Astrocyte (in vitro differentiated cells and primary cell): Measurements from ENCODE around the gene PCP4L1. TPM values are rescaled to one million over a fixed set of nuclear protein-coding genes. Genes with fewer than 3 reads are reported as not detected.

Experiments
- DNase-seq: peaks from one replicate; pipeline ENCODE4 v3.0.0-alpha.2; 2010; ENCODE audit warnings: low read depth
- FAIRE-seq: peaks from 2 replicates; lab custom pipeline; 2011; peaks lifted over from hg19 to GRCh38; lab: Jason Lieb, UNC
- H2AFZ ChIP-seq: 2 replicates; pipeline ENCODE4 v1.6.0; 2012; ENCODE audit warnings: low read depth, low read length, inconsistent platforms
- H3K27ac ChIP-seq: 2 replicates; pipeline ENCODE4 v1.5.1; 2011; ENCODE audit warnings: low read depth, low read length, inconsistent platforms
- H3K27me3 ChIP-seq: 2 replicates; pipeline ENCODE4 v1.6.0; 2011; ENCODE audit warnings: low read length, inconsistent platforms; ENCODE audit not compliant: insufficient read depth
- H3K36me3 ChIP-seq: 2 replicates; pipeline ENCODE4 v1.5.1; 2011; ENCODE audit warnings: low read length, inconsistent platforms; ENCODE audit not compliant: insufficient read depth
- H3K4me1 ChIP-seq: 2 replicates; pipeline ENCODE4 v1.5.1; 2011; ENCODE audit warnings: low read length, inconsistent platforms; ENCODE audit not compliant: insufficient read depth
- H3K4me2 ChIP-seq: 2 replicates; pipeline ENCODE4 v1.6.0; 2012; ENCODE audit warnings: low read length, inconsistent platforms
- H3K4me3 ChIP-seq: 2 replicates; pipeline ENCODE4 v1.5.1; 2011; ENCODE audit warnings: low read depth, mild to moderate bottlenecking, low read length, inconsistent platforms; ENCODE audit not compliant: insufficient read depth
- H3K79me2 ChIP-seq: 2 replicates; pipeline ENCODE4 v1.6.0; 2012; ENCODE audit warnings: mild to moderate bottlenecking, low read length, inconsistent platforms; ENCODE audit not compliant: insufficient read depth
- H3K9ac ChIP-seq: 2 replicates; pipeline ENCODE4 v1.6.0; 2012; ENCODE audit warnings: mild to moderate bottlenecking, low read length, inconsistent platforms
- H3K9me3 ChIP-seq: 2 replicates; pipeline ENCODE4 v1.5.1; 2012; ENCODE audit warnings: low read depth, mild to moderate bottlenecking, low read length, inconsistent platforms; ENCODE audit not compliant: insufficient read depth
- H4K20me1 ChIP-seq: 2 replicates; pipeline ENCODE4 v1.6.0; 2012; ENCODE audit warnings: low read length, inconsistent platforms; ENCODE audit not compliant: insufficient read depth
- H3K27ac Mint-ChIP-seq: one replicate; pipeline ENCODE4 v1.8.0; 2021; ENCODE audit warnings: mild to moderate bottlenecking, mixed read lengths; ENCODE audit not compliant: unreplicated experiment
- H3K27me3 Mint-ChIP-seq: one replicate; pipeline ENCODE4 v1.8.0; 2021; ENCODE audit warnings: low read depth, mixed read lengths; ENCODE audit not compliant: unreplicated experiment
- H3K36me3 Mint-ChIP-seq: one replicate; pipeline ENCODE4 v1.8.0; 2021; ENCODE audit warnings: low read depth, mixed read lengths; ENCODE audit not compliant: unreplicated experiment
- H3K4me1 Mint-ChIP-seq: one replicate; pipeline ENCODE4 v1.8.0; 2021; ENCODE audit warnings: low read depth, mixed read lengths; ENCODE audit not compliant: unreplicated experiment
- H3K4me3 Mint-ChIP-seq: one replicate; pipeline ENCODE4 v1.8.0; 2021; ENCODE audit warnings: mild to moderate bottlenecking, moderate library complexity, mixed read lengths; ENCODE audit not compliant: unreplicated experiment
- H3K9me3 Mint-ChIP-seq: one replicate; pipeline ENCODE4 v1.8.0; 2021; ENCODE audit warnings: mild to moderate bottlenecking, mixed read lengths; ENCODE audit not compliant: unreplicated experiment
- CTCF ChIP-seq: IDR thresholded peaks from 2 replicates; pipeline ENCODE4 v1.5.1; 2011; ENCODE audit warnings: low read depth, mild to moderate bottlenecking, inconsistent platforms, low read length, moderate library complexity; ENCODE audit not compliant: insufficient read depth
- EZH2 ChIP-seq: IDR thresholded peaks from 2 replicates; pipeline ENCODE4 v1.6.1; 2012; ENCODE audit warnings: mild to moderate bottlenecking, low read length, inconsistent platforms; ENCODE audit not compliant: insufficient read depth
- total RNA-seq: library from RNA; stranded (reverse); gene quantifications from 2 replicates; pipeline ENCODE4 v1.2.1, GENCODE V29; 2021

PCP4L1 gene
- total RNA-seq, 1 donor from 2014 or later = not detected

GRCh38 chr1:161305867-161306519, 47.4 kb downstream of the PCP4L1 start:
- peak overlapping the region; percentile 89 for H3K4me2 ChIP-seq
- peak overlapping the region; percentile 76 for H3K9ac ChIP-seq
- H3K79me2 ChIP-seq = no peaks in the 10 kb centered on the region
- no peak overlapping the region for H3K27ac ChIP-seq
- H3K36me3 Mint-ChIP-seq = no peaks in the 10 kb centered on the region
- no peaks in the 10 kb centered on the region for H3K9me3 ChIP-seq
- H3K27me3 Mint-ChIP-seq = no peaks in the 10 kb centered on the region
- no peaks in the 10 kb centered on the region for H3K36me3 ChIP-seq
- peak overlapping the region; percentile 87 for H3K4me3 Mint-ChIP-seq
- H3K4me1 ChIP-seq = peaks cover 4% of the 10 kb centered on the region
- H2AFZ ChIP-seq = peak overlapping the region; percentile 94
- H3K4me1 Mint-ChIP-seq = peaks cover 24% of the 10 kb centered on the region
- FAIRE-seq = no peak
- TF ChIP-seq EZH2 (no peak), CTCF (no peak)
- no peaks in the 10 kb centered on the region for H3K9me3 Mint-ChIP-seq
- H3K27me3 ChIP-seq = no peaks in the 10 kb centered on the region
- peak; percentile 29 for DNase-seq
- no peaks in the 10 kb centered on the region for H4K20me1 ChIP-seq
- H3K27ac Mint-ChIP-seq = no peak overlapping the region
- H3K4me3 ChIP-seq = peak overlapping the region; percentile 65

GRCh38 chr1:161307230-161307768, 48.8 kb downstream of the PCP4L1 start:
- Histone ChIP-seq H3K36me3 (no peaks in the 10 kb centered on the region), H3K9me3 (no peaks in the 10 kb centered on the region), H2AFZ (peak overlapping the region; percentile 8), H3K27me3 (no peaks in the 10 kb centered on the region), H3K27ac (no peak overlapping the region), H3K9ac (no peak overlapping the region), H4K20me1 (no peaks in the 10 kb centered on the region), H3K4me1 (peaks cover 4% of the 10 kb centered on the region), H3K4me2 (peak overlapping the region; percentile 28), H3K4me3 (no peak overlapping the region), H3K79me2 (no peaks in the 10 kb centered on the region)
- DNase-seq (no peak), FAIRE-seq (no peak)
- TF ChIP-seq EZH2 (no peak), CTCF (no peak)
- Mint-ChIP-seq H3K9me3 (no peaks in the 10 kb centered on the region), H3K27ac (no peak overlapping the region), H3K36me3 (no peaks in the 10 kb centered on the region), H3K4me1 (peaks cover 24% of the 10 kb centered on the region), H3K4me3 (no peak overlapping the region), H3K27me3 (no peaks in the 10 kb centered on the region)
